Measurements from ENCODE around the gene BRAF. TPM values are rescaled to one million over a fixed set of nuclear protein-coding genes. Genes with fewer than 3 reads are reported as not detected.

Gene BRAF
- total and polyA plus RNA-seq, 2 donors (not counting 3 experiments of a cell fraction or from before 2014, with no cell fraction given), result 6.6 to 26.2 TPM

GRCh38 chr7:140967438-140967837 lies 42.7 kb upstream of the BRAF start:
- no peak for TF ChIP-seq GATA2 (IDR thresholded peaks at IDR 0.05; ENCODE audit: insufficient read depth, insufficient read length, low read depth, low read length)
- TF ChIP-seq POLR2A (IDR thresholded peaks at IDR 0.05; ENCODE audit: low read depth, low read length), result no peak
- TF ChIP-seq MYC (IDR thresholded peaks at IDR 0.05; ENCODE audit: low read depth, low read length), result no peak
- TF ChIP-seq POLR2AphosphoS5 (IDR thresholded peaks at IDR 0.05; ENCODE audit: insufficient read depth, low read depth, low read length), result no peak
- TF ChIP-seq, protein P1, sequence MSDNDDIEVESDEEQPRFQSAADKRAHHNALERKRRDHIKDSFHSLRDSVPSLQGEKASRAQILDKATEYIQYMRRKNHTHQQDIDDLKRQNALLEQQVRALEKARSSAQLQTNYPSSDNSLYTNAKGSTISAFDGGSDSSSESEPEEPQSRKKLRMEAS (IDR thresholded peaks at IDR 0.05; ENCODE audit: insufficient read depth, insufficient read length), result no peak
- no peak for TF ChIP-seq CTCF (IDR thresholded peaks at IDR 0.05; ENCODE audit: extremely low read depth in 1 of 2, insufficient read depth in 1 of 2, low read depth in 1 of 2, low read length in 2 of 2)
- TF ChIP-seq JUN (IDR thresholded peaks at IDR 0.05; ENCODE audit: borderline replicate concordance, insufficient read depth, insufficient read length, low read depth), result no peak
- POLR2A ChIA-PET, result no interaction called here
- no peaks in the 10 kb centered on the region for H3K9me3 ChIP-seq (replicated peaks; ENCODE audit: control insufficient read depth, insufficient read depth, low read length)
- dilution Hi-C loops (cut with MboI; ENCODE audit: extremely low pct_ligation_motif_present, low sequenced_read_pairs) (no loop called here), intact Hi-C loops (cut with micrococcal nuclease) (no loop called here)
- H2AFZ ChIP-seq (ENCODE audit: low read depth, low read length), result no peak overlapping the region
- H3K79me2 ChIP-seq (ENCODE audit: control insufficient read depth, insufficient read depth, low read length), result no peaks in the 10 kb centered on the region
- no TSS peak for BruUV-seq (replicated peaks)
- CTCF ChIA-PET, result interaction anchor here (0.6 kb wide), 1 partner anchor 487 kb away, joined by 3 read pairs; no protein-coding TSS in a partner anchor
- H3K9ac ChIP-seq (replicated peaks; ENCODE audit: extremely low read depth, insufficient read depth, low read length), result no peak overlapping the region
- no peak for DNase-seq (ENCODE audit: low read depth, low spot score)
- FAIRE-seq, result no peak
- no peak overlapping the region for H3K4me2 ChIP-seq (ENCODE audit: insufficient read depth, low read length)
- no peak overlapping the region for H3K27ac ChIP-seq (ENCODE audit: insufficient read depth, low read depth, low read length)
- H3K4me3 ChIP-seq (replicated peaks in 1 of 3; ENCODE audit: insufficient read depth in 1 of 3, low read depth in 1 of 3, low read length in 3 of 3), result no peak overlapping the region
- no peaks in the 10 kb centered on the region for H3K36me3 ChIP-seq (ENCODE audit: control insufficient read depth in 2 of 2, extremely low read depth in 1 of 2, insufficient read depth in 2 of 2, low read length in 2 of 2)
- H4K20me1 ChIP-seq (replicated peaks; ENCODE audit: control insufficient read depth, extremely low read depth, insufficient read depth, low read length), result no peaks in the 10 kb centered on the region
- peaks cover 0 to 3% of the 10 kb centered on the region in 2 experiments for H3K27me3 ChIP-seq (ENCODE audit: control insufficient read depth in 2 of 2, insufficient read depth in 2 of 2, low read length in 2 of 2)
- no peaks in the 10 kb centered on the region for H3K4me1 ChIP-seq (ENCODE audit: control insufficient read depth, extremely low read depth, insufficient read depth, low read length)
- H3K9me1 ChIP-seq (replicated peaks; ENCODE audit: control insufficient read depth, extremely low read depth, insufficient read depth, low read length), result no peaks in the 10 kb centered on the region

All from endothelial cell of umbilical vein (primary cell).